Osteocyte (in vitro differentiated cells): ENCODE results near the gene PHLDB2. TPM values are rescaled to one million over a fixed set of nuclear protein-coding genes. Genes with fewer than 3 reads are reported as not detected.
A peak's percentile ranks its signal among the peaks of the same experiment; 100 is the strongest.

Experiments
- DNase-seq: peaks from one replicate; pipeline ENCODE4 v3.0.0; 2021; ENCODE audit warnings: mixed read lengths; ENCODE audit not compliant: unreplicated experiment; ENCODE audit errors: extremely low spot score
- H3K27ac Mint-ChIP-seq: one replicate; pipeline ENCODE4 v1.8.0; 2021; ENCODE audit warnings: mild to moderate bottlenecking, mixed read lengths; ENCODE audit not compliant: unreplicated experiment
- H3K27me3 Mint-ChIP-seq: one replicate; pipeline ENCODE4 v1.8.0; 2021; ENCODE audit warnings: mixed read lengths; ENCODE audit not compliant: unreplicated experiment
- H3K36me3 Mint-ChIP-seq: one replicate; pipeline ENCODE4 v1.8.0; 2021; ENCODE audit warnings: mixed read lengths; ENCODE audit not compliant: unreplicated experiment
- H3K4me1 Mint-ChIP-seq: one replicate; pipeline ENCODE4 v1.8.0; 2021; ENCODE audit warnings: mixed read lengths; ENCODE audit not compliant: unreplicated experiment
- H3K4me3 Mint-ChIP-seq: one replicate; pipeline ENCODE4 v1.8.0; 2021; ENCODE audit warnings: mild to moderate bottlenecking, moderate library complexity, mixed read lengths; ENCODE audit not compliant: unreplicated experiment
- H3K9me3 Mint-ChIP-seq: one replicate; pipeline ENCODE4 v1.8.0; 2021; ENCODE audit warnings: mixed read lengths; ENCODE audit not compliant: unreplicated experiment
- total RNA-seq: library from RNA; stranded (reverse); gene quantifications from 2 replicates; pipeline ENCODE4 v1.2.1, GENCODE V29; 2021
- TF ChIP-seq, protein P1 (sequence below): fragments of 200-600 bp; sonication (generic); IDR thresholded peaks from 2 replicates; pipeline ENCODE4 v1.5.0; 2021; ENCODE audit warnings: antibody characterized with exemption, mild to moderate bottlenecking, moderate library complexity

The PHLDB2 gene
- total RNA-seq, 1 donor from 2014 or later = 134 TPM

GRCh38 chr3:111952086-111952485 lies 93.0 kb downstream of the PHLDB2 start:
- Mint-ChIP-seq H3K4me3 (no peak overlapping the region), H3K27me3 (no peaks in the 10 kb centered on the region), H3K9me3 (no peaks in the 10 kb centered on the region), H3K27ac (no peak overlapping the region), H3K4me1 (peaks cover 10% of the 10 kb centered on the region), H3K36me3 (peaks cover 80% of the 10 kb centered on the region)
- TF ChIP-seq, protein P1, sequence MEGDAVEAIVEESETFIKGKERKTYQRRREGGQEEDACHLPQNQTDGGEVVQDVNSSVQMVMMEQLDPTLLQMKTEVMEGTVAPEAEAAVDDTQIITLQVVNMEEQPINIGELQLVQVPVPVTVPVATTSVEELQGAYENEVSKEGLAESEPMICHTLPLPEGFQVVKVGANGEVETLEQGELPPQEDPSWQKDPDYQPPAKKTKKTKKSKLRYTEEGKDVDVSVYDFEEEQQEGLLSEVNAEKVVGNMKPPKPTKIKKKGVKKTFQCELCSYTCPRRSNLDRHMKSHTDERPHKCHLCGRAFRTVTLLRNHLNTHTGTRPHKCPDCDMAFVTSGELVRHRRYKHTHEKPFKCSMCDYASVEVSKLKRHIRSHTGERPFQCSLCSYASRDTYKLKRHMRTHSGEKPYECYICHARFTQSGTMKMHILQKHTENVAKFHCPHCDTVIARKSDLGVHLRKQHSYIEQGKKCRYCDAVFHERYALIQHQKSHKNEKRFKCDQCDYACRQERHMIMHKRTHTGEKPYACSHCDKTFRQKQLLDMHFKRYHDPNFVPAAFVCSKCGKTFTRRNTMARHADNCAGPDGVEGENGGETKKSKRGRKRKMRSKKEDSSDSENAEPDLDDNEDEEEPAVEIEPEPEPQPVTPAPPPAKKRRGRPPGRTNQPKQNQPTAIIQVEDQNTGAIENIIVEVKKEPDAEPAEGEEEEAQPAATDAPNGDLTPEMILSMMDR = no peak
- DNase-seq = no peak

- Mint-ChIP-seq H3K4me1 (peaks cover 11% of the 10 kb centered on the region), H3K27ac (no peak overlapping the region), H3K27me3 (no peaks in the 10 kb centered on the region), H3K9me3 (no peaks in the 10 kb centered on the region), H3K36me3 (peaks cover 79% of the 10 kb centered on the region), H3K4me3 (no peak overlapping the region)
- DNase-seq = no peak
- TF ChIP-seq, protein P1 = no peak
Measured at GRCh38 chr3:111952866-111953450, 93.9 kb downstream of the PHLDB2 start.

DNA sequence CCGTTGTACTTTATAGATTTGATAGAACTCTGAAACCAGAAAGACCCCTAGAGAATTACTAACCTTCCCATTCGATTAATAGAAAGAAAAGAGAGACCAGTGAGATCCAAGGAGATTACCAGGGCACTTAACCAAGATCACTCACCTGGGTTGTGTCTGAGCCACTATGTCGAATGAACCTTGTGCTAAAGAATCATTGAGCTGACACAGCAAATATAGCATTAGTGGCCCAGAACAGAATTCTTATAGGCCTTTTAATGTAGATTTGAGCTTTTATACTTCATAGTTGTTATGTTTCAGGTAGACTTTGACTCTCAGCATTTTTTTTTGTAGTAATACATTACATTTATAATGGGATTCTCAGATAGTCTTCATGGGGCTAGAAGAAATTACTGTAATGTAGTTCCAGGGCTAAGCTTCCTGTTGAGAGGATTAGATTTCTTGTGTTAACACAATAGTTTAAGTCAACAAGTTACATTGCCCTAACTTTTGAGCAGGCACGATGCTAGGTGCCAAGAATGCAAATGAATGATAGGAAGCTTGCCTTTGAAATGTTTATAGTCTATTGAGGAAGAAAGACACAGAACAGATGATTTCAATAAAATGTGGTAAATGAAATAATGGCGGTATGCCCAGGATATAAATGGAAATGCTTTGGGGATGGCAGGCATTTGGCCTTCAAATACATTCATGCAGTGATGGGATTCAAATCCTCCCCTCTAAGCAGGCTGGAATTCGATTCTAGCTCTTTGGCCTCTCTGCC lies 95.3 kb downstream of the PHLDB2 start:
- Mint-ChIP-seq H3K4me1 (peaks cover 11% of the 10 kb centered on the region), H3K36me3 (peaks cover 74% of the 10 kb centered on the region), H3K9me3 (no peaks in the 10 kb centered on the region), H3K27ac (peak overlapping the region; percentile 15), H3K4me3 (no peak overlapping the region), H3K27me3 (no peaks in the 10 kb centered on the region)
- TF ChIP-seq, protein P1 = no peak
- DNase-seq = no peak

- H3K9me3 Mint-ChIP-seq = no peaks in the 10 kb centered on the region
- H3K4me3 Mint-ChIP-seq = no peak overlapping the region
- TF ChIP-seq, protein P1 = no peak
- H3K36me3 Mint-ChIP-seq = peaks cover 66% of the 10 kb centered on the region
- DNase-seq = no peak
- H3K27me3 Mint-ChIP-seq = no peaks in the 10 kb centered on the region
- H3K4me1 Mint-ChIP-seq = peaks cover 11% of the 10 kb centered on the region
- no peak overlapping the region for H3K27ac Mint-ChIP-seq
Measured at GRCh38 chr3:111955876-111956275, 96.8 kb downstream of the PHLDB2 start.

DNA sequence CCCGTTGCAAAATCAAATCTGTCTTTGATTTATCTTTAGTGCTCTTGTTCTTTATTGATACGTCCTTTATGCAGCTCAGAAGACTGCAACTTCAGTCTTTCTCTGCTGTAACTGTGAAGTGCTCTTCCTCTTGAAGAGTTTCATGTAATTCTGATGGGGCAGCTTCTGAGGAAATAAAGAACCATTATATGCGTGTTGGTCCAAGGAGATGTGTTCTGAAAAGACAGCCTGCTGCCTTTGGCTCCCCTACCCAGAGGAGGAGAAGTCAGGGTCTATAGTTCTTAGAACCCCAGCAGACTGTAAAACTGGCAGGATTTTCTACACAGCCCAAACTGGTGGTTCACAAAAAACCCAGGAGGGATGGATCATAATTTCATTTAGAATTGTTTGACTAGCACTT lies 97.4 kb downstream of the PHLDB2 start:
- Mint-ChIP-seq H3K27ac (no peak overlapping the region), H3K9me3 (no peaks in the 10 kb centered on the region), H3K36me3 (peaks cover 66% of the 10 kb centered on the region), H3K27me3 (no peaks in the 10 kb centered on the region), H3K4me3 (no peak overlapping the region), H3K4me1 (peaks cover 12% of the 10 kb centered on the region)
- TF ChIP-seq, protein P1 = no peak
- no peak for DNase-seq
